Glomerular endothelial cell (primary cell): Measurements from ENCODE around the gene DOK6. TPM values are rescaled to one million over a fixed set of nuclear protein-coding genes. Genes with fewer than 3 reads are reported as not detected.

Source experiments
- DNase-seq: peaks from one replicate; pipeline ENCODE4 v3.0.0-alpha.2; 2011; ENCODE audit warnings: low read depth, low spot score; ENCODE audit errors: extremely low read depth
- total RNA-seq: library from RNA; depleted of rRNA; stranded (reverse); fragments of >200 nt; gene quantifications from 2 replicates; pipeline ENCODE4 v1.2.3, GENCODE V29; 2015

Gene DOK6
- total RNA-seq, 1 donor from 2014 or later, result 1.2 TPM

- no peak for DNase-seq
Measured at GRCh38 chr18:69889009-69889408, 488.3 kb downstream of the DOK6 start.

GRCh38 chr18:69890558-69890957, 489.9 kb downstream of the DOK6 start:
- DNase-seq, result no peak

GRCh38 chr18:69894467-69894866, 493.8 kb downstream of the DOK6 start:
- DNase-seq, result no peak

GRCh38 chr18:69895066-69896047, 494.7 kb downstream of the DOK6 start:
- no peak for DNase-seq

- no peak for DNase-seq
Measured at GRCh38 chr18:69897397-69898108, 496.9 kb downstream of the DOK6 start.

- DNase-seq, result no peak
Measured at GRCh38 chr18:69898241-69898861, 497.7 kb downstream of the DOK6 start.
